A549 (cell line): Measurements from ENCODE around the gene GSAP.

Experiments
- CEBPB ChIP-seq, 2 experiments: fragments of >200 bp in 1 of 2; sonication (Bioruptor Twin) in 1 of 2; formaldehyde crosslinking in 1 of 2; IDR thresholded peaks; 2 replicates each; pipeline ENCODE4 v1.6.1; 2012 to 2016
- EHMT2 ChIP-seq: fragments of 200-600 bp; sonication (generic); IDR thresholded peaks from 2 replicates; pipeline ENCODE4 v1.6.1; 2016; ENCODE audit warnings: antibody characterized with exemption, low read depth, mild to moderate bottlenecking, moderate library complexity
- EP300 ChIP-seq, 2 experiments: fragments of >200 bp; sonication (Bioruptor Twin); formaldehyde crosslinking; IDR thresholded peaks; 2 replicates in 1 of 2; 3 replicates in 1 of 2; pipeline ENCODE4 v1.6.1; 2016 to 2017
- HEYL ChIP-seq: fragments of 250-450 bp; sonication (Bioruptor Pico); IDR thresholded peaks from 2 replicates; pipeline ENCODE4 v1.8.0; 2021; ENCODE audit warnings: mild to moderate bottlenecking, moderate library complexity
- HOXA7 ChIP-seq: fragments of 250-450 bp; sonication (Bioruptor Pico); IDR thresholded peaks from 2 replicates; pipeline ENCODE4 v1.5.0; 2020; ENCODE audit warnings: mild to moderate bottlenecking, moderate library complexity
- MYC ChIP-seq: IDR thresholded peaks from 2 replicates; pipeline ENCODE4 v1.6.1; 2012; ENCODE audit warnings: mild to moderate bottlenecking, inconsistent platforms, low read length, improper control_type of control experiment, borderline replicate concordance
- NR3C1 ChIP-seq: fragments of >200 bp; sonication (Bioruptor Twin); formaldehyde crosslinking; IDR thresholded peaks from 3 replicates; pipeline ENCODE4 v1.6.1; 2017
- POLR2A ChIP-seq: IDR thresholded peaks from 2 replicates; pipeline ENCODE4 v1.6.1; 2012; ENCODE audit warnings: mild to moderate bottlenecking, low read length
- RAD21 ChIP-seq, 2 experiments: fragments of >200 bp in 1 of 2; sonication (Bioruptor Twin) in 1 of 2; formaldehyde crosslinking in 1 of 2; IDR thresholded peaks in 1 of 2; conservative IDR thresholded peaks in 1 of 2; 2 replicates in 1 of 2; 3 replicates in 1 of 2; pipeline ENCODE4 v1.6.1; 2012 to 2018; ENCODE audit warnings: inconsistent platforms in 1 of 2
- RCOR1 ChIP-seq: fragments of 150-350 bp; IDR thresholded peaks from 2 replicates; pipeline ENCODE4 v1.6.1; 2014; ENCODE audit warnings: antibody characterized with exemption, low read length, low read depth
- ZFP36 ChIP-seq: fragments of 450-650 bp; IDR thresholded peaks from 2 replicates; pipeline ENCODE4 v1.6.1; 2014; ENCODE audit warnings: borderline replicate concordance; ENCODE audit not compliant: partially characterized antibody
- TF ChIP-seq, protein P1 (sequence below): IDR thresholded peaks from 2 replicates; pipeline ENCODE4 v1.6.1; 2012
- TF ChIP-seq, protein P2 (sequence below): fragments of >200 bp; sonication (Bioruptor Twin); formaldehyde crosslinking; IDR thresholded peaks from 3 replicates; pipeline ENCODE4 v1.5.1; 2016
- TF ChIP-seq, protein P3 (sequence below): fragments of 200-600 bp; sonication (generic); IDR thresholded peaks from 2 replicates; pipeline ENCODE4 v1.6.1; 2016; ENCODE audit warnings: antibody characterized with exemption, mild to moderate bottlenecking, moderate library complexity

DNA sequence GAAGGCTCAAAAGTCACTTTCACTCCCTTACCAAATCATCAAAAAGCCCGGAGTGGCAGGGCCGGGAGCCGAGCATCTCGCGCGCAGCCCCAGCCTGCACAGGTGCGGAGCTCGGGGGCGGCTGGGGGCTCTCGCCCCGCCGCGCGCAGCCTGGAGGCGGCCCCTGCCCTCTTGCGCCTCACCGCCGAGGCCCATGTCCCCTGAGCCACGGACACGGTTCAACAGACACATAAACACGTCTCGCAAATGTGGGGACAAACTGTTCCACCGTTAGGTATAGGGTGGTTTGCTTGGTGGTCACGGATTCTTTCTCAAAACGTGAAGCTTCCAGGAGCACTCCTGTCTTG is 700 bp downstream of the GSAP start:
- TF ChIP-seq HOXA7 (no peak), EP300 (IDR thresholded peaks at IDR 0.05) (no peak), RAD21 (conservative IDR thresholded peaks at IDR 0.05 in 1 of 2, IDR thresholded peaks at IDR 0.05 in 1 of 2) (no peak), EHMT2 (no peak), HEYL (CRISPR knock-in tag) (no peak), RCOR1 (no peak), NR3C1 (no peak), MYC (no peak), CEBPB (IDR thresholded peaks at IDR 0.05) (no peak), POLR2A (no peak), ZFP36 (no peak)
- TF ChIP-seq, protein P1, sequence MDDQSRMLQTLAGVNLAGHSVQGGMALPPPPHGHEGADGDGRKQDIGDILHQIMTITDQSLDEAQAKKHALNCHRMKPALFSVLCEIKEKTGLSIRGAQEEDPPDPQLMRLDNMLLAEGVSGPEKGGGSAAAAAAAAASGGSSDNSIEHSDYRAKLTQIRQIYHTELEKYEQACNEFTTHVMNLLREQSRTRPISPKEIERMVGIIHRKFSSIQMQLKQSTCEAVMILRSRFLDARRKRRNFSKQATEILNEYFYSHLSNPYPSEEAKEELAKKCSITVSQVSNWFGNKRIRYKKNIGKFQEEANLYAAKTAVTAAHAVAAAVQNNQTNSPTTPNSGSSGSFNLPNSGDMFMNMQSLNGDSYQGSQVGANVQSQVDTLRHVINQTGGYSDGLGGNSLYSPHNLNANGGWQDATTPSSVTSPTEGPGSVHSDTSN = no peak
- TF ChIP-seq, protein P2, sequence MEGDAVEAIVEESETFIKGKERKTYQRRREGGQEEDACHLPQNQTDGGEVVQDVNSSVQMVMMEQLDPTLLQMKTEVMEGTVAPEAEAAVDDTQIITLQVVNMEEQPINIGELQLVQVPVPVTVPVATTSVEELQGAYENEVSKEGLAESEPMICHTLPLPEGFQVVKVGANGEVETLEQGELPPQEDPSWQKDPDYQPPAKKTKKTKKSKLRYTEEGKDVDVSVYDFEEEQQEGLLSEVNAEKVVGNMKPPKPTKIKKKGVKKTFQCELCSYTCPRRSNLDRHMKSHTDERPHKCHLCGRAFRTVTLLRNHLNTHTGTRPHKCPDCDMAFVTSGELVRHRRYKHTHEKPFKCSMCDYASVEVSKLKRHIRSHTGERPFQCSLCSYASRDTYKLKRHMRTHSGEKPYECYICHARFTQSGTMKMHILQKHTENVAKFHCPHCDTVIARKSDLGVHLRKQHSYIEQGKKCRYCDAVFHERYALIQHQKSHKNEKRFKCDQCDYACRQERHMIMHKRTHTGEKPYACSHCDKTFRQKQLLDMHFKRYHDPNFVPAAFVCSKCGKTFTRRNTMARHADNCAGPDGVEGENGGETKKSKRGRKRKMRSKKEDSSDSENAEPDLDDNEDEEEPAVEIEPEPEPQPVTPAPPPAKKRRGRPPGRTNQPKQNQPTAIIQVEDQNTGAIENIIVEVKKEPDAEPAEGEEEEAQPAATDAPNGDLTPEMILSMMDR = no peak
- TF ChIP-seq, protein P3, sequence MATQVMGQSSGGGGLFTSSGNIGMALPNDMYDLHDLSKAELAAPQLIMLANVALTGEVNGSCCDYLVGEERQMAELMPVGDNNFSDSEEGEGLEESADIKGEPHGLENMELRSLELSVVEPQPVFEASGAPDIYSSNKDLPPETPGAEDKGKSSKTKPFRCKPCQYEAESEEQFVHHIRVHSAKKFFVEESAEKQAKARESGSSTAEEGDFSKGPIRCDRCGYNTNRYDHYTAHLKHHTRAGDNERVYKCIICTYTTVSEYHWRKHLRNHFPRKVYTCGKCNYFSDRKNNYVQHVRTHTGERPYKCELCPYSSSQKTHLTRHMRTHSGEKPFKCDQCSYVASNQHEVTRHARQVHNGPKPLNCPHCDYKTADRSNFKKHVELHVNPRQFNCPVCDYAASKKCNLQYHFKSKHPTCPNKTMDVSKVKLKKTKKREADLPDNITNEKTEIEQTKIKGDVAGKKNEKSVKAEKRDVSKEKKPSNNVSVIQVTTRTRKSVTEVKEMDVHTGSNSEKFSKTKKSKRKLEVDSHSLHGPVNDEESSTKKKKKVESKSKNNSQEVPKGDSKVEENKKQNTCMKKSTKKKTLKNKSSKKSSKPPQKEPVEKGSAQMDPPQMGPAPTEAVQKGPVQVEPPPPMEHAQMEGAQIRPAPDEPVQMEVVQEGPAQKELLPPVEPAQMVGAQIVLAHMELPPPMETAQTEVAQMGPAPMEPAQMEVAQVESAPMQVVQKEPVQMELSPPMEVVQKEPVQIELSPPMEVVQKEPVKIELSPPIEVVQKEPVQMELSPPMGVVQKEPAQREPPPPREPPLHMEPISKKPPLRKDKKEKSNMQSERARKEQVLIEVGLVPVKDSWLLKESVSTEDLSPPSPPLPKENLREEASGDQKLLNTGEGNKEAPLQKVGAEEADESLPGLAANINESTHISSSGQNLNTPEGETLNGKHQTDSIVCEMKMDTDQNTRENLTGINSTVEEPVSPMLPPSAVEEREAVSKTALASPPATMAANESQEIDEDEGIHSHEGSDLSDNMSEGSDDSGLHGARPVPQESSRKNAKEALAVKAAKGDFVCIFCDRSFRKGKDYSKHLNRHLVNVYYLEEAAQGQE = 0 out of 2 replicates have a peak, but pooled peaks have one; percentile 19
